VCaP (cell line): ENCODE results near the gene RGS12.

Experiments used
- H3K27ac ChIP-seq: fragments of 450-650 bp; 2 replicates; pipeline ENCODE4 v1.5.1; 2017
- CTCF ChIP-seq: fragments of 450-650 bp; conservative IDR thresholded peaks from 2 replicates; pipeline ENCODE4 v1.5.1; 2017; ENCODE audit warnings: mild to moderate bottlenecking, moderate library complexity

Gene RGS12

GRCh38 chr4:3338321-3338838 lies 45.6 kb downstream of the RGS12 start:
- no peak overlapping the region; the same call in 1 of the 2 replicates for H3K27ac ChIP-seq
- TF ChIP-seq CTCF = no peak

- no peak for TF ChIP-seq CTCF
- H3K27ac ChIP-seq = peak overlapping the region; percentile 22; the same call in 1 of the 2 replicates
Observed at GRCh38 chr4:3338976-3339531, 46.2 kb downstream of the RGS12 start.

GRCh38 chr4:3339577-3339976 lies 46.8 kb downstream of the RGS12 start:
- peak overlapping the region; percentile 22; the same call in 1 of the 2 replicates for H3K27ac ChIP-seq
- no peak for TF ChIP-seq CTCF

- H3K27ac ChIP-seq = peak overlapping the region; percentile 22; the same call in 1 of the 2 replicates
- no peak for TF ChIP-seq CTCF
Observed at GRCh38 chr4:3340038-3340699, 47.3 kb downstream of the RGS12 start.

GRCh38 chr4:3340700-3341083 lies 47.9 kb downstream of the RGS12 start:
- peak overlapping the region; percentile 22; the same call in 1 of the 2 replicates for H3K27ac ChIP-seq
- peak; percentile 19; the same call in 1 of the 2 replicates for TF ChIP-seq CTCF

GRCh38 chr4:3341760-3342159 lies 48.9 kb downstream of the RGS12 start:
- TF ChIP-seq CTCF = no peak
- H3K27ac ChIP-seq = peak overlapping the region; percentile 69

- TF ChIP-seq CTCF = no peak
- H3K27ac ChIP-seq = peak overlapping the region; percentile 69
Observed at GRCh38 chr4:3342182-3342854, 49.5 kb downstream of the RGS12 start.
